Measurements from ENCODE around the gene CRYGN.
A peak's percentile ranks its signal among the peaks of the same experiment; 100 is the strongest.

Gene CRYGN

DNA sequence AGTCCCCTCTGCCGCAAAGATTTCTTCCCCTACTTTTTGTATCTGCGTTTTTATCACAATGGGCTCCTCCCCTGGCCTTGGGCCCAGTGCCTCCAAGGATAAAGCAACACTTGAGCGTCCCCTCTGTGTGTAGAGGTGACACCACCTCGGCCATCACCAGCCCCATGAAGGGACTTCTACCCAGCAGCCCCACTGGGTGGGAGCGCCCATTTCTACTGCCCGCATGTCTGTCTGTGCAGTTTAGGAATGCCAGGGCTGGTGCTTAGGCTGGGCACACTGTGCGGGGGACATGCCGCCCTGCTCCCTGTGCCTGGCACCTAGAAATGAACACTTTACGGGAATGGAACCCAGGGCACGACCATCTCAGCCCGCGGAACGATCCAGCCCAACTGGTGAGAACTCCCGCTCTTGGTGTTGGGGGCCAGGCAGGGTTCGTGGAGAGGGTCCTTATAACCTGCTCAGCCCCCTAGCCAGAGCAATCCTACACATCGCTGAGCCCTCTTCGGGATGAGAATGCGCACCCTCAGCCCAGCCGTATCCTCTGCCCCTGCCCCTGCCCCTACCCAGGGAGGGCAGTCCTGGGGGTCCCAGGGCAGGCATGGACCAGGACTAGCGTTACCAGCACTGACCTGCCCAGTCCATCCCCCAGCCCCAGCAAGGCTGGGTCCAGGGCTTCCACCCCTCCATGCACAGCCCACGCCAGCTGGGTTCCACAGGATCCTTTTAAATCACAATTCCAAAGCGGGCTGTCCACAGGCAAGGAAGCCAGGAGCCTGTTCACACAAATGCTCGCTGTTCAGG lies 12.8 kb downstream of the CRYGN start:
- no peak for DNase-seq (ENCODE audit: low spot score)

DNA sequence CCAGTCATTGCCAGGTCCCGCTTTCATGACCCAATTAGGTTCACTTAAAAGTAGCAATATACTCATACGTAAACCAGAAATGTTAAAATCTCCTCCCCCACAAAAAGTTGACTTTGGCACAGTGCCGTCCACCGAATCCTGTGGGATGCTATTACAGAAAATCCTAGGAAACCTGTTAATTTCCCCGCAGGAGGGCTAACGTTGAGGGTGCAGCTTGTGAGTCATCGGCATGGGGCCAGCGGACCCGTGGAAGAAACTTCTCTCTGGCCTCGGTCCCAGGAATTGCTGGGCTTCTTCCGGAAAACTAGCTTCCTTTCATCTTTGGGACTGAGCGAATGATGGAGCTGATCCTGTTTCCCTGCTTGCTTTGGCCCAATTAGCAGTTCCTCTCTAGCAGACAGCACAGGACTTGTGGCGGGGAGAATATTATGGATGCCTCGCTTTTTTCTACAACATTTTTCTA lies 13.5 kb downstream of the CRYGN start:
- no peak for DNase-seq (ENCODE audit: low spot score)

DNA sequence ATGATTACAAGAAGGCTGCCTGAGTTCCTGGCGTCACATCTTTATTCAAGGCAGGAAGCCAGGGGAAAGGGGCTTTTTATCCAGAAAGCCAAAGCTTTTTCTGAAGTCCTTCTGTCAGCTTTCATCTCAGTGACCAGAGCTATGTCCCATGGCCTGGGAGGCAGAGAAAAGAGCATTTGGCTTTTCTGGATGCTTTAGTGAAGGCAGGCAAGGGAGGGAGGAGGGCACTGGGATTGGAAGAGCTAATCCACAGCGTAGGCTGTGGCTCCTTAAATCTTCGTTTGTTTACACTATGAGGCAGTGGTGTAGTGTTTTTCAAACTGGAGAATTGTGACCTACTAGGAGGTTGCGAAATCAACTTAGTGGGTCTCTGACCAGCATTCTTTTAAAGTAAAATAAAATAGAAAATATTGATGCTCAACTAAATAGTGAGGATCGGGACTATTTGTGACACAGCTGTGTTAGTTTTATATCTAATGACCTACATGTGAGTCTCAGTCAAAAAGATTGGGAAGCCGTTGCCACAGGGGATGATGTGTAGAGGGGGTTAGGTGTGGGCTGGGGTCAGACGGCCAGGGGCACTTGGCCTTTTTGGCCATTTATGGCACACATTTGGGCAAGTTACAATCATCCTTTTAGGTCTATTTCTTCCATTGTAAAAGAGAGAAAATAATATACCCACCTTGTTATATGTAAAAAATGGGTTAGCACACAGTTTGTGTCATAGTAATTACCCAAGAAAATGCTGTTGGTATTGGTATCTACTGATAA lies 14.1 kb downstream of the CRYGN start:
- DNase-seq (ENCODE audit: low spot score), result no peak

DNA sequence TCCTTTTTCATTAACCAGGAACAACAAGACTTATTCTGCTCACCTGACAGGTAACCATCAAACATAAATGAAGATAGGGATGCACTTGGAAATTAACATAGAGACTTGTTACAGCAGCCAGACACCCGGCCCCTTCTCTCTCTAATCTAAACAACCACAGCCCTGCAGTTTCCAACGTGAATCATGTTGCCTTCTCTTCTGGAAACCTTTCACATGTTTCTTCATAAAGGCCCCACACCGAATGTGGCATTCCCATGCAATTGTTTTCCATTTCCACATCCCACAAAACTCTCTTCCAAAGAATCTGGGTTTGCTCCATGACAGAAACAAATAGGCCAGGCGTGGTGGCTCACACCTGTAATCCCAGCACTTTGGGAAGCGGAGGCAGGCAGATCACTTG lies 15.1 kb downstream of the CRYGN start:
- no peak for DNase-seq (ENCODE audit: low spot score)

DNA sequence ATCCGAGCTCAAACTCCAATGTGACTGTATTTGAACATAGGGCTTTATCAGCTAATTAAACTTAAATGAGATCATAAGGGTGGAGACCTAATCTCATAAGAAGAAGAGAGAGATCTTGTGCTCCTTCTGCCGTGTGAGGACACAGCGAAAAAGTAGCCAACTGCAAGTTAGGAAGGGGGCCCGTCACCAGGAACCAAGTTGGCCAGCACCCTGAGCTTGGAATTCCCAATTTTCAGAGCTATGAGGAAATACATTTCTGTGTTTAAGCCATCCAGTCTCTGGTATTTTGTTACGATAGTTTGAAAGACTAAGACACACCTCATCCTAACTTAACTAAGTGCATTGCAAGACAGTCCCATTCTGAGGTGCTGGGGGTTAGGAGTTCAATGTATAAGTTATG lies 16.0 kb downstream of the CRYGN start:
- DNase-seq (ENCODE audit: low spot score), result no peak

DNA sequence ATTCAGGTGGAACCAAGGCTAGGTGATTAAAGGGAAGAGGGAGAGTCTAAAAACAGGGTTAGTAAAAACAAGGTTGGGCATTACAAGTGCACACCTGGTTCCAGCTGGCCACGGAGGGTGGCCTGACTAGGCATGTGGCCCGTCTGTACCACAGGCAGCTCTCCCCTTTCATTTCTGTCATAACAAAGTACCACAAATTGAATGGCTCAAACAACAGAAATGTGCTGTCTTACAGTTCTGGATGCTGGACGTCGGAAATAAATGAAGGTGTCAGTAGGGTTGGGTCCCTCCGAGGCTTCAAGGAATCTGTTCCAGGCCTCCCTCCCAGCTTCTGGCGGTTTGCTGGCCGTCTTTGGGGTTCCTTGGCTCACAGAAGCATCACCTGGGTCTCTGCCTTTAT lies 16.7 kb downstream of the CRYGN start:
- no peak for DNase-seq (ENCODE audit: low spot score)

DNA sequence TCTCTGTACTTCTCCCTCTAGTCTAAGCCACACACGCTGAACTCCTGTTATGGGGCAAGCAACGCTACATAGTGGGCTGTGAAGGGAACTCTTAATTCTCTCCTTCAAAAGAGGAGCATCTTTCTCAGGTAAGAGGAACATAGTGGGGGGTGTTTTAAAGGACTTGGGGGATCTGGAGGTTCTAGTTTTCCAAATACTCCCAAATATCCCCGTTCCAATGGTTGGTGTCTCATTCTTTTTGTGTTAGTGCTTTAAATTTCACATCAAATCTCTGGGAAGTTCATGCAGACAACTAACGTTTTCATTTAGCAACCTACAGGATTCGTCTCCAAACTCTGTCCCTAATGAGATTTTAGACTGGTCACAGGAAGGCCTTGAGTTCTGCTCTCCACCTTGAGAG lies 17.7 kb downstream of the CRYGN start:
- no peak for DNase-seq (ENCODE audit: low spot score)

DNA sequence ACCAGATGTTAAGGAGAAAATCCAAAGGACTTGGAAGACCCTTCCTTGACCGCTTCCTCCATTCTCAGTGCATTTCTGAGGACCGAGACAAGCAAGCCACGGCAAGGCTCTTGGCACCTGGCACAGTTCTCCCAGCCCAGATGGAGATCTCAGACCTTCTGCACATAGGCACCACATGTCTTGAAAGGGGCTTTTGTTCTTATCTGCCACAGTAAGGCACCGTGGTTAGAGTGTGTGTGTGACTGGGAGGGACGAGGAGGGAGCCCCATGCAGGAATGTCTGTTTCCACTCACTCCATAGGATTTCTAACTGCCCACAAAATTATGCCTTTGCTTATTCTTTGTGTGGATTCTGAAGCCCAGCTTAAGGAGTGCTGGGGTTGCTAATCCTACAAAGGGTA lies 19.8 kb downstream of the CRYGN start:
- no peak for DNase-seq (ENCODE audit: low spot score)

DNA sequence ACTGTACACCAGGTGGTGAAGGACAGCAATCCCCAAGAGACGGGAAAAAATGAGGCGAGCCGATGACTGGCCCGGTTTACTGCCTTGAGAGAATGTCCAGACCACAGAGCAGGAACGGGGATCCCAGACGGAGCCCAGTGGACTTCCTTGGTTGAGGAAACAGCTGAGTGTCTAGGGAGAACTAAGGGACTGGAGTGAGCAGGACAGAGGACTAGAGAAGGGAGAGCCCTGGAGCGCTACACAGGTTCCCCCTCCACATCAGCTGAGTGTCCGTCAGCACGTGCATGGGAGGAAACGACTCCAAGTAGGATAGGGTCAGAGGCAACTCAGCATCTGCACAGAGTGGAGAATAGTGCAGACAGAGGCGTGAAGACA lies 23.0 kb downstream of the CRYGN start:
- DNase-seq (ENCODE audit: low spot score), result no peak

DNA sequence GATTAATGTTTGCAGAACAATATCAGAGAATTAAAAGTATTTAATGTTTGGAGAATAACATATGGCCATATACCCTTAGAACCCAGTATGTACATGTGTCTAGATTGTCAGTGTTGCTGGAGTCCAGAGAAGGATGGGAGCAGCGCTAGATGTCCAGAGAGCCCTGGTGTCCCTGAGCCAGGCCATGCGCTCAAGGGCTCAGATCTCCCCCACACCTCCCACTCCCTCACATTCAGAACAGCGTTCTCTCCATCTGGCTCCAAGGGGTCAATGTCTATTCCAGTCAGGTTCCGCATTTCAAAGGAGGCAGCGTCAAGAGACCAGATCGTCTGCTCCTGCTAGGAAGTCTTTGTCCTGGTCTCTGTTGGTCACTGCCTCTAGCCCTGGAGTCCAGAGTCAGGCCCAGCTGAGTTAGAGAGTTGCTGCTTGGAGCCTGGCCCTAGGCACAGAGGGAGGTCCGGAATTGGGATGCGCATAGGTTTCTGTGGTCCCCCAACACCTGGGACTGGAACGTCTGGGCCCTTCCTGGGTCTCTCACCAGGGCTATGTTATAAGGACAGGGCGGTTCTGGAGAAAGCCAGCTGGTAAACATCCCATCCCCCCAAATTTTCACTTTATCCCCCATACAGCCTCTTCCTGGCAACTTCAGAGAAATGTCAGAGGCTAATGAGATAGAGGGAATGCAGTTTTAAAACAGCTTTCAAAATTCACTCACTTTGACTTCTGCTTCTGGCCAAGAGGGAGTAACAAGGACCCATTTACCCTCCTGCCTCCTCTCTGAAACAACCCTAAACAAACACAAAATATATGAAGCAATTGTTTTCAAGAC lies 23.6 kb downstream of the CRYGN start:
- DNase-seq (ENCODE audit: low spot score), result no peak

DNA sequence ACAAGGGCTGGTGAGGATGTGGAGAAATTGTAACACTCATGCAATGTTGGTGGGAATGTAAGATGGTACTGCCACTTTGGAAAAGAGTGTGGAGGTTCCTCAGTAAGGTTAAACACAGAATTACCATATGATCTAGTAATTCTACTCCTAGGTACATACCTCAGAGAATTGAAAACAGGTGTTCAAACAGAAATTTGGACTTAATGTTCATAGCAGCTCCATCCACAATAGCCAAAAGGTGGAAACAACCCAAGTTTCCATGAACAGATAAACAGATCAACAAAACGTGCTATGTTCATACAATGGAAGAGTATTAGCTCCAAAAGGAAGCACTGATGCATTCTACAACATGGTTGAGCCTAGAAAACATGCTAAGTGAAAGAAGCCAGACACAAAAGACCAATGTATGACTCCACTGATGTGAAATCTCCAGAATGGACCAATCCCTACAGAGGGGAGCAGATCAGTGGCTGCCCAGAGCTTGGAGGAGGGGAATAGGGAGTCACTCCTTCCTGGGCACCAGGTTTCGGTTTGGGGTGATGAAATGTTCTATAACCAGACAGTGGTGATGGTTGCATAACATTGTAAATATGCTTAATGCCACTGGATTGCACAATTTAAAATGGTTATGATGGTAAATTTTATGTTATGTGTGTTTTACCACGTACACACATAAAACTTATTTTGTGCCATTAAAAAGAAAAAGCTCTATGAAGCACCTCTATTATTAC lies 24.4 kb downstream of the CRYGN start:
- DNase-seq (ENCODE audit: low spot score), result no peak

DNA sequence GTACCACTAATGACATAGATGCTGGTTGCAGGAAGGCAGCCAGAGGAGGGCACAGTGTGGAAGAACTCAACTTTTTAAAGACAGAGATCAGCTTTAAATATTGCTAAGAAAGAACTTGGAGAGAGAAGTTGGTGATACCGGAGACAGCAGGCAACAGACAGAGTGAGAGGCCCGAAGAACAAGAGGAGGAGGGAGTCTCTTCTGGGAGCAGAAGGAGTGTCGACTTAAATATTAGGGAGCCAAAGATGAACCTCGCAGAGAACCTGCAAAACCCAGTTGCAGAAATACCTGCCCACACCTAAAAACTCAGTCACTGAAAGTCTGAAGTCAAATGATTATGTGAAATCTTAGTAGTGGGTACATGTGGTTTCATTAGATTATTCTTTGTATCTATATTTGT lies 26.7 kb downstream of the CRYGN start:
- no peak for DNase-seq (ENCODE audit: low spot score)

DNA sequence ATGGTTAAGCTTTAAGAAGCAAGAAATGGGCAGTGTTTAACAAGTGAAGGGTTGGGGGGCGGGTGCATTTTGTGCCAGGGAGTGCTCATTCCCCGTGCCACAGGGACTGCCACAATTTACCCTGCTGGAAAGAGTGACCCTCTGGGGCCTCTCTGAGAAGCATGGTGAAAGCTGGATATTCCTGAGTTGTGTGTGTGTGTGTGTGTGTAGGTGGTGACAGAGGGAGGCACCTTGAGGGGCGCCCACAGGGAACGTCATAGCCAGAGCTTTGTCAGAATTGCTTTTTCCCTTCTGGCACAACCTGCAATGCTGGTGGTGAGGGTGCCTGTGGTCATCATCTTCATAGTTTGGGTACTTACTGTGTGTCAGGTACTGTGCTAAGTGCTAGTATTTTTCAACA lies 27.6 kb downstream of the CRYGN start:
- no peak for DNase-seq (ENCODE audit: low spot score)

DNA sequence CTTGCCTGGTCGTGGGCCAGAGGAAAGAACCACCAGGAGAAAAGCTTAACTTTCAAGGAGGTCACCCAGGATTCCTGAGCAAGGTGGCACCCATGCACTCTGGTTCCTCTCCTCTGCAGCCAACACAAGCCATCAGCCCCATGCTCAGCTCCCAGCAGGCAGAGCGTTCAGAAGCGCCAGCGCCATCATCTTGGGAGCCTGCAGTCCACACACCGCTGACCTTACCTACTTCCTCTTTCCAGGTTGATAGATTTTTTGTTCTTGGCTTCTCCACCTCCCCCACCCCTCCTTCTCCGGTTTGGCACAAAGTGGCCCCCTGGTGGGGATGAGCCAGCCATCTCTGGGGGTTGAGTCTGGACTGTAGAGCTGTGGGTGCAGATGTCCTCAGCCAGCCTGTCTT lies 28.4 kb downstream of the CRYGN start:
- no peak for DNase-seq (ENCODE audit: low spot score)

DNA sequence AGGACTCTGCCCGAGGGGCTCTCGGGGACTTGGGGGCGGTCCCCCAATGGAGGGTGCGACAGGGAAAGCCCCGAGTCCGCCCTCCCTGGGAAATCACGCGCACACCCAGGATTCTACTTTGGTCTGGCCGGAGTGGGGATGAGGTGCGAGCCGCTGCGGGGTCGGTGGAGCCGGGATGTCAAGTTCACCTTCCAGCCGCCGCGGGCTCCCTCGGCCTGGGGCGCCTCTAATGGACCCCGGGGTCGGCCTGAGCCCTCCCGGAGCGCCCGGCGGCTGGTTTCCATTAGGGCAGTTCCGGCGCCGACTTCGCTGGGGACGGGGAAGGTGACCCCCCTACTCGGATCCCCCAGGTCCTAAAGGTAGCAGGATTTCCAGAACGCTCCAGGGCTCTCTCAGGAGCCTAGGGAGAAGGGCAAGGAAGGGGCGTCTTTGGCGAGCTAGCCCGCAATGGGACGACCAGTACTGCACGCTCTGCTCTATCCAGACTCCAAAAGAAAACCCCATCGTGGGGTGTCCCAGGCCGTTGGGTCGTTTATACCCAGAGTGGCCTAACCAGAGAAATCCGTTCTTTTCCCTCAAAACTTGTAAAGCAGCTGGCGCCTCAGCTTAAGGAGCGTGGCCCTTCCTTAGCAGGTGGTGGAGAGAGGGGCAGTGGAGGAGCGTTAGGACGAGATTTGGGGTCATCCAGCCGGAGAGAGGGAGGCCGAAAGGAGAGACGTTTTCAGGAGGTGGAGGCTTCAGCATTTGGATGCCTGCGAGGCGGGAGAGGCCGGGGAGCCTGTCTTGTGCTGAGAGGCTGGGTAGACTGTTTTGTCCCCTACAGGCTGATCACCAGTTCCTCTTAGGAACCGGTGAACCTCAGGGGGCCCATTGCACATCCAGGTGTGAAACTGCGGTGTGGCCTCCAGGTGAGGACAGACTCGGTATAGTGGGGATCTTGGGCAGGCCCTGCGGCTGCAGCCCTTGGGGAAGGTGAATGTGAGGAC lies 29.2 kb downstream of the CRYGN start:
- peak; percentile 69 for DNase-seq (ENCODE audit: low spot score)

DNA sequence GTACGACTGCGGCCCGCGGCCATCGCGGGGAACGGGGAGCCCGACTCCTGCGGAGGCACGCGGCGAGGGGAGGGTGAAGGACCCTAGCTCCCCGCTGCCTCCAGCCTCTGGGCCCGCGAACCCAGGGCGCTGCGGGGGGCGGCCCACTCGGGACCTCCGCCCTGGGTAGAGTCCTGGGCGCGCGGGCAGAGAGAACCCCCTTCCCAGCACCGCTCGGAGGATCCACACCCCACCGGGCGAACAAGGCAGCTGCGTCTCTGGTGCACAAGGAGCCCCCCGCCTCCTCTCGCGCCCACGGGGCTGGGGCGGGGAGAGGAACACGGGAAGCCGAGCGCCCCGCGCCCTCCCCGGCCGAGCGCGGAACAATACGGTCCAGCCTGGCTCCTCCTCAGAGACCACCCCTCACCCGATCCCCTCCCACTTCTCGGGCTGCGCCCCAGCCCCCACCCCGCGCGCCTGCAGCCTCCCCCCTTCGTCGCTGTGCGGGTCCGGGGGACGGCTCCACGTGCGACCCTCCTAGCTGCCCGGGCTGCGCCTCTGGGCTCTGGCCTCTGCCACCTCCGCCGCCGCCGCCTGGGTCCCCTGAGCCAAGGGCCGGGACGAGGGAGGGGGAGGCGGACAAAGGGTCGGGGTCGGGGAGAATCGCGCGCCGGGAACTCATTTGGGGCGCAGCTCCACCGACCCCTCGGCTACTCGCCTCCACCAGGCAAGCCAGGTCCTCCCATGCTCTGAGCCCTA lies 30.1 kb downstream of the CRYGN start, which contains the start of gene WDR86:
TSS of gene WDR86 (minus strand) at position 372 of the 738 bp plus-strand sequence. CDS start 449 bp downstream, outside the sequence.
- DNase-seq (ENCODE audit: low spot score), result peak; percentile 77

DNA sequence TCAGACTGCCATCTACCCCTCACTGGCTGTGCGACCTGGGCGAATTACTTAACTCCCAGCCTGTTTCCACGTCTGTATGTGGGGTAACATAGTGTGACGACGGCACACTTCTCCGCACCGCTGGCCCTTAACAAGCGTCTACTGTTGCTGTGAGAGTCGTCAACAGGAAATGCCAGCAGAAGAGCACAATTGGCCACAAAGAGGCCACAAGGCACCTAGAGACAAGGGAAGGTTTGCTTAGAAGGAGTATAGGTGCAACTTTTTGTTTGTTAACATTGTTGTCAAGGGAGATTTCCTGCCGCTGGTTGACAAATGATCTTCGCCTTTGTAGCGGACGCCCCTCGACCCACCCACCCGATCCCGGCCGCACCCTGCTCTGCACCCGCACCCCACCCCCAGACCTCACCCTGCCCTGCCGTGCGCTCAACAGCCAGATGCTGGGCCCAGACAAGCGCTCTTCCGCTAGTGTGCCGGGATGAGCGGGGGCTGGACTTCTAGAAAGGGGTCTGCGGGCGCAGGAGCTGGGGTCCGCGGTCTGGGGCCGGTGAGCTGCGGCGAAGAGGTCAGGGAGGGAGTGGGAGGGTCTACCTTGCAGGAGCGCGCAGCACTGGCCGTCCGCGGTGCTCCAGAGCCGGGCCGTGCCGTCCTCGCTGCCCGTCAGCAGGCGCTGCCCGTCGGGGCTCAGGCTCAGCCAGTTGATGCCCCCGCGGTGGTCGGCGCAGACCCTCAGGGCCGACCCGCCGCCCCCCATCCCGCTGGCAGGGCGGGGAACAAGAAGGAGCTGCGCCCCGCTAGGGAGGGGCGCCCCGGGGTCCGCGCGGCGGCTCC lies 30.9 kb downstream of the CRYGN start:
- DNase-seq (ENCODE audit: low spot score), result peak; percentile 69

DNA sequence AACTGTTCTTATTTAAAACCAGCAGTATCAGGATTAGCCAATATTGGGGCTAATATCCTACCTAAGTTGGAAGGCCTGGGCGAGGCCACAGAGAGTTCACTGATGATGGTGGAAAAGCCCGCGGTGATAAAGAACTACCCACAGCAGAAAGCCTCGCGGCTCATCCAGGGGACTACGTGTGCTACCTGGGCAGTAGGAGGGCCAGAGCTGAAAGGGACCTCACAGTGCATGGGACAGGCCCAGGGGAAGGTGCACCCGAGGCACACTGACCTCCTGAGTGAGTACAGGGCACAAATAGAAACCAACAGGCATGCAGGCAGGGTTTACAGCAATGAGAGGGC lies 31.5 kb downstream of the CRYGN start:
- no peak for DNase-seq (ENCODE audit: low spot score)

Data from ecto neural progenitor cell (in vitro differentiated cells).